ENCODE measurements around the gene KCNA3. TPM values are rescaled to one million over a fixed set of nuclear protein-coding genes. Genes with fewer than 3 reads are reported as not detected.

KCNA3 gene
- total and polyA plus RNA-seq, 9 of the 15 experiments (the other 6 are each of a cell fraction or from before 2014, with no cell fraction given) = not detected

GRCh38 chr1:110689868-110690267, 15.1 kb upstream of the KCNA3 start:
- DNase-seq (ENCODE audit: extremely low read depth in 1 of 4, low spot score in 3 of 4) (no peak), FAIRE-seq (no peak), ATAC-seq (no peak)
- Histone ChIP-seq H3K36me3 (ENCODE audit: control insufficient read depth, insufficient read depth, low read length) (no peaks in the 10 kb centered on the region), H3K9ac (ENCODE audit: insufficient read depth in 1 of 2, low read depth in 2 of 2, low read length in 2 of 2) (no peak overlapping the region), H4K20me1 (replicated peaks; ENCODE audit: control insufficient read depth, insufficient read depth, low read length) (no peaks in the 10 kb centered on the region), H2AFZ (ENCODE audit: low read depth, low read length) (no peak overlapping the region), H3K4me3 (no peak overlapping the region), H3K4me1 (replicated peaks in 1 of 2; ENCODE audit: control insufficient read depth in 2 of 2, insufficient read depth in 2 of 2, low read length in 2 of 2) (no peaks in the 10 kb centered on the region), H3K9me1 (ENCODE audit: control insufficient read depth, insufficient read depth, low read length) (no peaks in the 10 kb centered on the region), H3K79me2 (ENCODE audit: control insufficient read depth, insufficient read depth, low read length) (no peaks in the 10 kb centered on the region), H3K4me2 (ENCODE audit: insufficient read depth, low read length) (no peak overlapping the region), H3K9me3 (replicated peaks; ENCODE audit: control insufficient read depth, insufficient read depth, low read depth, low read length) (no peaks in the 10 kb centered on the region), H3K27ac (ENCODE audit: extremely low read depth, low read depth, low read length) (no peak overlapping the region), H3K27me3 (ENCODE audit: control insufficient read depth in 2 of 2, insufficient read depth in 2 of 2, low read length in 2 of 2) (peaks cover 0 to 4% of the 10 kb centered on the region in 2 experiments; a peak in 2 of 5 replicates)
- ChIA-PET CTCF (ENCODE audit: low intra/inter-chr PET ratio) (no interaction called here), POLR2A (no interaction called here)
- no TSS peak for BruUV-seq (replicated peaks)
- in situ Hi-C loops (cut with MboI) = no loop called here
- intact Hi-C loops (cut with micrococcal nuclease) = no loop called here
- TF ChIP-seq ZNF589 (CRISPR knock-in tag; IDR thresholded peaks at IDR 0.05; ENCODE audit: low read depth) (no peak), SRF (CRISPR knock-in tag; IDR thresholded peaks at IDR 0.05) (no peak), PPARD (CRISPR knock-in tag; IDR thresholded peaks at IDR 0.05) (no peak), SMARCE1 (IDR thresholded peaks at IDR 0.05) (no peak), HDGF (IDR thresholded peaks at IDR 0.05) (no peak), PYGO2 (tag; IDR thresholded peaks at IDR 0.05) (no peak), MCM5 (IDR thresholded peaks at IDR 0.05; ENCODE audit: low read depth) (no peak), RAD51 (IDR thresholded peaks at IDR 0.05; ENCODE audit: borderline replicate concordance, low read depth) (no peak), MEF2D (tag; conservative IDR thresholded peaks at IDR 0.05; ENCODE audit: low read depth) (no peak), PTRF (tag; IDR thresholded peaks at IDR 0.05) (no peak), ZFP91 (CRISPR knock-in tag; IDR thresholded peaks at IDR 0.05) (no peak), CHD4 (IDR thresholded peaks at IDR 0.05; ENCODE audit: insufficient read depth, insufficient replicate concordance, low read depth, low read length, poor library complexity, severe bottlenecking) (no peak), VEZF1 (CRISPR knock-in tag; IDR thresholded peaks at IDR 0.05) (no peak)
